H9 (cell line): Measurements from ENCODE around the gene SCAF8. TPM values are rescaled to one million over a fixed set of nuclear protein-coding genes. Genes with fewer than 3 reads are reported as not detected.

ENCODE experiments used
- DNase-seq: peaks from one replicate; pipeline ENCODE4 v3.0.0-alpha.2; 2017
- H2AFZ ChIP-seq: one replicate; pipeline ENCODE4 v1.6.1; 2013; ENCODE audit warnings: mild to moderate bottlenecking, low read length, control low read depth, moderate library complexity
- H2AK5ac ChIP-seq: 2 replicates; pipeline ENCODE4 v1.6.1; 2013; ENCODE audit warnings: low read length, control low read depth, mixed read lengths; ENCODE audit not compliant: insufficient read length
- H2BK120ac ChIP-seq: one replicate; pipeline ENCODE4 v1.6.1; 2013; ENCODE audit warnings: low read depth, mild to moderate bottlenecking, low read length, control low read depth, inconsistent platforms; ENCODE audit not compliant: poor library complexity, severe bottlenecking
- H2BK12ac ChIP-seq: 2 replicates; pipeline ENCODE4 v1.6.1; 2013; ENCODE audit warnings: low read length, control low read depth, mixed read lengths, low read depth; ENCODE audit not compliant: insufficient read length
- H2BK15ac ChIP-seq: 2 replicates; pipeline ENCODE4 v1.6.1; 2013; ENCODE audit warnings: low read depth, low read length, control low read depth
- H2BK20ac ChIP-seq: one replicate; pipeline ENCODE4 v1.6.1; 2013; ENCODE audit warnings: low read depth, mild to moderate bottlenecking, low read length, control low read depth, inconsistent platforms; ENCODE audit not compliant: poor library complexity, severe bottlenecking
- H2BK5ac ChIP-seq: 2 replicates; pipeline ENCODE4 v1.6.1; 2013; ENCODE audit warnings: low read length, control low read depth, mixed read lengths; ENCODE audit not compliant: insufficient read length
- H3K14ac ChIP-seq: 2 replicates; pipeline ENCODE4 v1.6.1; 2013; ENCODE audit warnings: low read length, control low read depth; ENCODE audit not compliant: insufficient read depth
- H3K18ac ChIP-seq: 2 replicates; pipeline ENCODE4 v1.6.1; 2013; ENCODE audit warnings: low read depth, mild to moderate bottlenecking, mixed read lengths, low read length, control low read depth; ENCODE audit not compliant: insufficient read length
- H3K23ac ChIP-seq: 2 replicates; pipeline ENCODE4 v1.6.1; 2013; ENCODE audit warnings: low read length, control low read depth, mixed read lengths, low read depth; ENCODE audit not compliant: insufficient read length
- H3K23me2 ChIP-seq: 2 replicates; pipeline ENCODE4 v1.6.1; 2013; ENCODE audit warnings: low read depth, mild to moderate bottlenecking, mixed read lengths, low read length, control low read depth; ENCODE audit not compliant: insufficient read length, poor library complexity, severe bottlenecking
- H3K27ac ChIP-seq: 2 replicates; pipeline ENCODE4 v1.5.1; 2013; ENCODE audit warnings: low read length, control low read depth, mixed read lengths, low read depth; ENCODE audit not compliant: insufficient read length
- H3K27me3 ChIP-seq: 2 replicates; pipeline ENCODE4 v1.6.1; 2013; ENCODE audit warnings: low read length, control low read depth, inconsistent platforms; ENCODE audit not compliant: insufficient read depth
- H3K4ac ChIP-seq: 2 replicates; pipeline ENCODE4 v1.6.1; 2013; ENCODE audit warnings: low read depth, mild to moderate bottlenecking, control low read depth, inconsistent platforms, low read length, moderate library complexity
- H3K4me1 ChIP-seq: 2 replicates; pipeline ENCODE4 v1.6.1; 2013; ENCODE audit warnings: low read length, control low read depth, inconsistent platforms; ENCODE audit not compliant: insufficient read depth
- H3K4me2 ChIP-seq: 2 replicates; pipeline ENCODE4 v1.6.1; 2013; ENCODE audit warnings: low read length, control low read depth, mixed read lengths; ENCODE audit not compliant: insufficient read length, insufficient read depth
- H3K56ac ChIP-seq: 2 replicates; pipeline ENCODE4 v1.6.1; 2013; ENCODE audit warnings: low read depth, mild to moderate bottlenecking, mixed read lengths, low read length, control low read depth; ENCODE audit not compliant: insufficient read length
- H3K79me1 ChIP-seq: 2 replicates; pipeline ENCODE4 v1.6.1; 2013; ENCODE audit warnings: low read depth, mild to moderate bottlenecking, moderate library complexity, low read length, control low read depth, inconsistent platforms; ENCODE audit not compliant: insufficient read depth, poor library complexity, severe bottlenecking
- H3K79me2 ChIP-seq: 2 replicates; pipeline ENCODE4 v1.6.1; 2013; ENCODE audit warnings: low read length, control low read depth, inconsistent platforms; ENCODE audit not compliant: insufficient read depth
- H3K9ac ChIP-seq: 2 replicates; pipeline ENCODE4 v1.6.1; 2013; ENCODE audit warnings: low read length, control low read depth, mixed read lengths; ENCODE audit not compliant: insufficient read length; ENCODE audit errors: extremely low read depth
- H3K9me3 ChIP-seq: one replicate; pipeline ENCODE4 v1.6.1; 2013; ENCODE audit warnings: low read depth, low read length, inconsistent platforms; ENCODE audit not compliant: control insufficient read depth
- H3T11ph ChIP-seq: one replicate; pipeline ENCODE4 v1.6.1; 2013; ENCODE audit warnings: mild to moderate bottlenecking, low read length, control low read depth, inconsistent platforms
- H4K20me1 ChIP-seq: one replicate; pipeline ENCODE4 v1.6.1; 2013; ENCODE audit not compliant: control insufficient read depth, insufficient read length, insufficient read depth
- H4K5ac ChIP-seq: 2 replicates; pipeline ENCODE4 v1.6.1; 2013; ENCODE audit warnings: low read depth, mild to moderate bottlenecking, mixed read lengths, low read length, control low read depth; ENCODE audit not compliant: insufficient read length
- H4K8ac ChIP-seq: replicated peaks from 2 replicates; pipeline ENCODE4 v1.6.1; 2013; ENCODE audit warnings: low read length, control low read depth, mixed read lengths, low read depth; ENCODE audit not compliant: insufficient read length
- H4K91ac ChIP-seq: 2 replicates; pipeline ENCODE4 v1.6.1; 2013; ENCODE audit warnings: low read depth, mild to moderate bottlenecking, moderate library complexity, mixed read lengths, low read length, control low read depth; ENCODE audit not compliant: insufficient read length
- H3K27ac Mint-ChIP-seq, 3 experiments: 2 replicates in 2 of 3; 3 replicates in 1 of 3; pipeline ENCODE4 v1.8.0; 2020 to 2021; ENCODE audit warnings: mixed read lengths in 3 of 3, mild to moderate bottlenecking in 1 of 3, moderate library complexity in 1 of 3
- H3K27me3 Mint-ChIP-seq: 2 replicates; pipeline ENCODE4 v1.8.0; 2021; ENCODE audit warnings: low read depth, mild to moderate bottlenecking, moderate library complexity, mixed read lengths
- H3K36me3 Mint-ChIP-seq, 3 experiments: 2 replicates in 2 of 3; 3 replicates in 1 of 3; pipeline ENCODE4 v1.8.0; 2020 to 2021; ENCODE audit warnings: low read depth in 3 of 3, mixed read lengths in 3 of 3; ENCODE audit not compliant: insufficient read depth in 1 of 3
- H3K4me1 Mint-ChIP-seq, 2 experiments: 2 replicates each; pipeline ENCODE4 v1.8.0; 2020; ENCODE audit warnings: mixed read lengths in 2 of 2
- H3K4me3 Mint-ChIP-seq, 2 experiments: 2 replicates in 1 of 2; 3 replicates in 1 of 2; pipeline ENCODE4 v1.8.0; 2020 to 2021; ENCODE audit warnings: mild to moderate bottlenecking in 2 of 2, mixed read lengths in 2 of 2, moderate library complexity in 1 of 2
- H3K9me3 Mint-ChIP-seq, 2 experiments: 2 replicates in 1 of 2; 3 replicates in 1 of 2; pipeline ENCODE4 v1.8.0; 2020; ENCODE audit warnings: mild to moderate bottlenecking in 2 of 2, mixed read lengths in 2 of 2, moderate library complexity in 1 of 2
- WGBS: extraction: QIAGEN DNeasy Blood & Tissue Kit; methylation state at CpG from one replicate; pipeline ENCODE4 v1.1.7; 2013; ENCODE audit warnings: missing lambda C conversion rate, low lambda C conversion rate, mixed read lengths; ENCODE audit not compliant: insufficient read length; ENCODE audit errors: extremely low coverage; 5-methylcytosine and 5-hydroxymethylcytosine counted together
- total RNA-seq: library from RNA; stranded (reverse); gene quantifications from 2 replicates; pipeline ENCODE4 v1.2.1, GENCODE V29; 2021
- TF ChIP-seq, protein P1 (sequence below): fragments of 200-600 bp; sonication (generic); conservative IDR thresholded peaks from 3 replicates; pipeline ENCODE4 v1.8.0; 2021; ENCODE audit warnings: antibody characterized with exemption, mild to moderate bottlenecking

Gene SCAF8
- total RNA-seq, 1 experiment from 2014 or later, result 78.5 TPM

GRCh38 chr6:154873546-154873945 lies 140.3 kb downstream of the SCAF8 start:
- Histone ChIP-seq H4K5ac (no peak overlapping the region), H2AFZ (no peak overlapping the region), H2BK12ac (no peak overlapping the region), H2BK120ac (no peak overlapping the region), H4K8ac (no peak overlapping the region), H3K4me2 (no peak overlapping the region), H3K4ac (no peak overlapping the region), H3K4me1 (peaks cover 6% of the 10 kb centered on the region; the same call in 1 of the 2 replicates), H3K9ac (no peak overlapping the region), H2BK5ac (no peak overlapping the region), H3K27me3 (no peaks in the 10 kb centered on the region), H3K9me3 (no peaks in the 10 kb centered on the region), H4K91ac (no peak overlapping the region), H3K14ac (no peak overlapping the region), H3T11ph (no peak overlapping the region), H3K23ac (no peak overlapping the region), H3K79me2 (no peaks in the 10 kb centered on the region; the same call in 1 of the 2 replicates), H2BK15ac (no peak overlapping the region), H3K27ac (no peak overlapping the region), H3K56ac (no peak overlapping the region), H2AK5ac (no peak overlapping the region), H4K20me1 (peaks cover 3% of the 10 kb centered on the region), H3K18ac (no peak overlapping the region), H3K79me1 (no peaks in the 10 kb centered on the region), H3K23me2 (no peaks in the 10 kb centered on the region), H2BK20ac (no peak overlapping the region)
- H3K9me3 Mint-ChIP-seq, result no peaks in the 10 kb centered on the region
- no CpG with 5 or more reads among the region's 4 CpGs for WGBS
- peaks cover 28 to 42% of the 10 kb centered on the region in 2 experiments for H3K4me1 Mint-ChIP-seq
- H3K27ac Mint-ChIP-seq, result no peak overlapping the region
- no peak for DNase-seq
- TF ChIP-seq, protein P1, sequence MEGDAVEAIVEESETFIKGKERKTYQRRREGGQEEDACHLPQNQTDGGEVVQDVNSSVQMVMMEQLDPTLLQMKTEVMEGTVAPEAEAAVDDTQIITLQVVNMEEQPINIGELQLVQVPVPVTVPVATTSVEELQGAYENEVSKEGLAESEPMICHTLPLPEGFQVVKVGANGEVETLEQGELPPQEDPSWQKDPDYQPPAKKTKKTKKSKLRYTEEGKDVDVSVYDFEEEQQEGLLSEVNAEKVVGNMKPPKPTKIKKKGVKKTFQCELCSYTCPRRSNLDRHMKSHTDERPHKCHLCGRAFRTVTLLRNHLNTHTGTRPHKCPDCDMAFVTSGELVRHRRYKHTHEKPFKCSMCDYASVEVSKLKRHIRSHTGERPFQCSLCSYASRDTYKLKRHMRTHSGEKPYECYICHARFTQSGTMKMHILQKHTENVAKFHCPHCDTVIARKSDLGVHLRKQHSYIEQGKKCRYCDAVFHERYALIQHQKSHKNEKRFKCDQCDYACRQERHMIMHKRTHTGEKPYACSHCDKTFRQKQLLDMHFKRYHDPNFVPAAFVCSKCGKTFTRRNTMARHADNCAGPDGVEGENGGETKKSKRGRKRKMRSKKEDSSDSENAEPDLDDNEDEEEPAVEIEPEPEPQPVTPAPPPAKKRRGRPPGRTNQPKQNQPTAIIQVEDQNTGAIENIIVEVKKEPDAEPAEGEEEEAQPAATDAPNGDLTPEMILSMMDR, result no peak
- H3K36me3 Mint-ChIP-seq, result no peaks in the 10 kb centered on the region
- no peaks in the 10 kb centered on the region for H3K27me3 Mint-ChIP-seq
- H3K4me3 Mint-ChIP-seq, result no peak overlapping the region
